BE2C (cell line): ENCODE data around the gene KRT37.
A peak's percentile ranks its signal among the peaks of the same experiment; 100 is the strongest.

ENCODE experiments used
- DNase-seq: peaks from one replicate; pipeline ENCODE4 v3.0.0-alpha.2; 2020
- H3K27me3 ChIP-seq: fragments of 250-450 bp; sonication (Bioruptor Pico); 2 replicates; pipeline ENCODE4 v1.5.1; 2020; ENCODE audit warnings: mild to moderate bottlenecking
- H3K36me3 ChIP-seq: fragments of 250-450 bp; sonication (Bioruptor Pico); 2 replicates; pipeline ENCODE4 v1.5.1; 2020; ENCODE audit warnings: mild to moderate bottlenecking
- H3K4me1 ChIP-seq: fragments of 250-450 bp; sonication (Bioruptor Pico); 2 replicates; pipeline ENCODE4 v1.5.1; 2020
- H3K4me3 ChIP-seq: 2 replicates; pipeline ENCODE4 v1.5.1; 2011; ENCODE audit warnings: low read depth, low read length
- H3K9me3 ChIP-seq: fragments of 250-450 bp; sonication (Bioruptor Pico); 2 replicates; pipeline ENCODE4 v1.5.1; 2020
- CTCF ChIP-seq: IDR thresholded peaks from 2 replicates; pipeline ENCODE4 v1.5.1; 2012; ENCODE audit warnings: mild to moderate bottlenecking, low read depth, low read length

Gene KRT37

GRCh38 chr17:41421617-41422016 lies 2.8 kb downstream of the KRT37 start:
- Histone ChIP-seq H3K36me3 (no peaks in the 10 kb centered on the region), H3K9me3 (no peaks in the 10 kb centered on the region), H3K27me3 (no peaks in the 10 kb centered on the region), H3K4me1 (peaks cover 8% of the 10 kb centered on the region), H3K4me3 (no peak overlapping the region)
- TF ChIP-seq CTCF = no peak
- DNase-seq = no peak

- DNase-seq = no peak
- Histone ChIP-seq H3K9me3 (no peaks in the 10 kb centered on the region), H3K36me3 (no peaks in the 10 kb centered on the region), H3K4me1 (peaks cover 8% of the 10 kb centered on the region), H3K27me3 (no peaks in the 10 kb centered on the region), H3K4me3 (no peak overlapping the region)
- TF ChIP-seq CTCF = no peak
Measured at GRCh38 chr17:41421116-41421515, 3.3 kb downstream of the KRT37 start.

- DNase-seq = no peak
- Histone ChIP-seq H3K27me3 (no peaks in the 10 kb centered on the region), H3K4me1 (peaks cover 8% of the 10 kb centered on the region), H3K4me3 (no peak overlapping the region), H3K9me3 (no peaks in the 10 kb centered on the region), H3K36me3 (no peaks in the 10 kb centered on the region)
- no peak for TF ChIP-seq CTCF
Measured at GRCh38 chr17:41420134-41420533, 4.3 kb downstream of the KRT37 start.

GRCh38 chr17:41419716-41420115 lies 4.7 kb downstream of the KRT37 start:
- DNase-seq = no peak
- no peak for TF ChIP-seq CTCF

GRCh38 chr17:41418116-41418860 lies 6.1 kb downstream of the KRT37 start:
- H3K9me3 ChIP-seq = no peaks in the 10 kb centered on the region
- H3K4me3 ChIP-seq = no peak overlapping the region
- H3K27me3 ChIP-seq = no peaks in the 10 kb centered on the region
- DNase-seq = no peak
- no peaks in the 10 kb centered on the region for H3K36me3 ChIP-seq
- peaks cover 8% of the 10 kb centered on the region for H3K4me1 ChIP-seq
- TF ChIP-seq CTCF = no peak

More at GRCh38 chr17:41419716-41420115, 4.7 kb downstream of the KRT37 start:
- Histone ChIP-seq H3K9me3 (no peaks in the 10 kb centered on the region), H3K4me1 (peaks cover 8% of the 10 kb centered on the region), H3K36me3 (no peaks in the 10 kb centered on the region), H3K27me3 (no peaks in the 10 kb centered on the region), H3K4me3 (no peak overlapping the region)

GRCh38 chr17:41417576-41418015 lies 6.8 kb downstream of the KRT37 start:
- H3K4me1 ChIP-seq = peaks cover 8% of the 10 kb centered on the region

More at GRCh38 chr17:41417576-41418015, 6.8 kb downstream of the KRT37 start:
- DNase-seq = no peak
- Histone ChIP-seq H3K36me3 (no peaks in the 10 kb centered on the region), H3K9me3 (no peaks in the 10 kb centered on the region), H3K27me3 (no peaks in the 10 kb centered on the region), H3K4me3 (no peak overlapping the region)
- TF ChIP-seq CTCF = peak; percentile 53
